CD4-positive, alpha-beta T cell treated with Interferon alpha-2 for 1 hour (primary cell): ENCODE data around the gene PGAM2.

Experiments used
- DNase-seq, 2 donors: peaks; one replicate each; pipeline ENCODE4 v3.0.0-alpha.2; 2020 to 2022

Gene PGAM2

DNA sequence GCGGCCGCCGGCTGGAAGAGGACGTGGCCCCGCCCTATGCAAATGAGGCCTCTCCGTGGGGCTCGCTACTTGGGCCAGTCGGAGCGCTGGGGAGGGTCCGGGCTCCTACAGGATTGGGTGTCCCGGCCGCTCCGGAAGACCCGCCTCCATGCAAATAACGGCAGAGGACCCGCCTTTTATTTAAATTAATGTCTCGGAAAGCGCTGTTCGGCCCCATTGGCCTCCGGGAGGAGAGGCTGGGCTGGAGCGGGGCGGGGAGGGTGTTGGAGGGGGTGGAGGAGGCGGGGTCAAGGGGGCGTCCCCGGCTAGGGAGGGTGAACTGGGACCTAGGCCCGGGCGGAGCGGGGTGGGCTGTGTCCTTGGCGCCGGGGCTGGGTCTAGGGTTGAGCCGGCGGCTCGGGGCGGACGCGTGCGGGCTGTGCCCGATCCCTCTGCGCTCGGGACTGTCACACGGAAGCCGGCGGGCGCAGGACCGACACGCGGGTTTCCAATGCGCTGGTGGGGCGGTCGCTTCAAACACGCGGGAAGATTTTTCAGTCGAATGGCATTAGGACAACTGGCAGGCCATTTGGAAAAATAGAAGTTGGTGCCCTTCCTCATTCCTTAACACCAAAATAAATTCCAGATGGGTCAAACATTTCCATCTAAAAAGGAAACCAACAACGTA is 17.3 kb upstream of the PGAM2 start:
- DNase-seq = peak; percentile 99

DNA sequence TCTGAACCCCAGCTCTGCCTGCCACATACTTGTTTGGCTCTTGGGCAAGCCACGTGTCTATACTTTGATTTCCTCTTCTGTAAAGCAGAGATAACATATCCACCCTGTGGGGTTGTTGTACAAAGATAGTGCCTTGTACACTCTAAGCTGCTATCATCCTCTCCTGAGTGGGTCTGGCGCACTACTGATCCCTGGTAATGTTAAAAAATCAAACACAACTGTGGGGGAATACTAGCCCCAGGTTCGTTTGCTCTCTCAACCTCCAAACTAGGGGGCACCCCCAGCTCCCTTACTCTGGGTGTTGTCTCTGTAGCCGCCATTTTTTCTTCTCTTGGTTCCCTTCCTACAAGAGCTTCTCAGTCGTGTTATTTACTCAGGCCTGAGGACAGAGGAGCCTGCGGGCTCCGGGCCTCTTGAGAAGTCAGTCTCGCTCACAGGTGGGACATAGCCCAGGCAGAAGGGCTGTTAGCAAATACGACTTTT is 15.9 kb upstream of the PGAM2 start:
- DNase-seq = peak in 1 of 2 donors; percentile 50

DNA sequence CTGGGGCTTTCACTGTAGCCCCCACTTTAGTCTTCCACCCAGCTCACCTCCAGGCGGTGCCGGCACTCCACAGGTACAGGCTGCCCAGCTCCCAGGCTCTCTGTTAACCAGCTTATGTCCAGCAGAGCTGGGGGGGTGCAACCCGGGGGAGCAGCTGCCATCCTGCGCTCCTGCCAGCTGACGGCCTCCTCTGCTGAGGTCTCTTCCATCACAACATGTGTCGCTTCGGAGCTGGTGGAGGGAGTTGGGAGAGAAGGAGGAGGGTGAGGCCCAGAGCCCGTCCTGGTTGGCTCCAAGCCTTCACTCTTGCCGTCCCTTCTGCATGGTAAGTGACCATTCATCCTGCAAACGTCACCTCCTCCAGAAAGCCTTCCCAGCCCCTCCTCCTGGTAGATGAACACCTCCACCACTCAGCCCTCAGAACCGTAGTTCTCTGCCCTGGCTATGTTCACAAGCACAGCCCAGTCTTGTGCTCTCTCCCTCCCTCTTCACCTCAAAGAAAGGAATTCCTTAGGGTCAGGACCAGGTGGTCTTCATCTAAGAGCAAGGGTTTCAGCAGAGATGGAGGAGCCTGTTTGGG is 15.4 kb upstream of the PGAM2 start:
- DNase-seq = no peak

DNA sequence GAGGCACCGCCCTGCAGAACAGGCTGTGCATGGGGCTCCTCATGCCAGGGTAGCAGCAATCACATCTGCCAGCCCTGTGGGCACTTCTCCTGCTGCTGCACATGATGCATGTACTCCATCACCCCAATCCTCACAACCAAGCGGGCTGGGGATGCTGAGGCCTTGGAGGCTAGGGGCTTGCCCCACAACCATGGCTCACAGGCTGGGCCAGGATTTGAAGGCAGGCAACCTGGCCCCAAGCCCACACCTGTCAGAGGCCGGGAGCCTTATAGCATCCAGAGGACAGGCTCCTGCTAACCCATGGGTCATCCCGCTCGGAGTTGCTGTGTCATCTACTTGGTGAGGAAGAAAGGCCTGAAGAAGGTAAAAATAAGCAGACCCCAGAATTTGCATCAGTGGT is 14.8 kb upstream of the PGAM2 start:
- no peak for DNase-seq

DNA sequence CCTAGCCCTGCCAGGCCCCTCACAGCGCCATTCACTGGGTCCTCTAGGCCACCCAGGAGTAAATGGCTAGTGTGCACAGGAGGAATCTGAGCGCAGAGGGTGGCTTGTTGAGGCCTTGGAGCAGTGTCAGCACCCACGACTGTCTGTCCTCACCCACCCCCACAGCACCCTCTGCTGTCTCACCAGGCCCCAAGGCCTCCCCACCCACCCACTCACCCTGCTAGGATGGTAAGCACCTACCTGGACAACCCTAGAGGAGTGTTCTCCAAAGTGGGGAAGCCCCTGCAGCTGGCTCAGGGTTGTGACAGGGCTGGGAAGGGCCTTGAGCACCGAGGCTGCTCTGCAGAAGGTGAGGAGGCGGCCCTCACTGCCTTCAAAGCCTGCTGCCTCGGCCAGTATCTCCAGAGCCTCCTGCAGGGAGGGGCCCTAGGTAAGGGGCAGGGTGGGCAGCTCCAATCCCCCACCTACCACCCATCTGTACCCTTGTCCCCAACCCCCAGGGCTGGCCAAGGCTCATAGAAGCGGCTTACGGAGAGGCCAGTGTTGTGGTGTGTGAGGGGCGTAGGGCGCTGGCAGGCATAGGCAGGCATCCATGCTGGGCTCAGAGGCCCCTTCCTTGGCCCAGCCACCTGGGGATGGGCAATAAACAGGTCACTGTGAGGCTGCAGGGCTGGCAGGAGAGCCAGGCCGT is 14.1 kb upstream of the PGAM2 start:
- DNase-seq = no peak

DNA sequence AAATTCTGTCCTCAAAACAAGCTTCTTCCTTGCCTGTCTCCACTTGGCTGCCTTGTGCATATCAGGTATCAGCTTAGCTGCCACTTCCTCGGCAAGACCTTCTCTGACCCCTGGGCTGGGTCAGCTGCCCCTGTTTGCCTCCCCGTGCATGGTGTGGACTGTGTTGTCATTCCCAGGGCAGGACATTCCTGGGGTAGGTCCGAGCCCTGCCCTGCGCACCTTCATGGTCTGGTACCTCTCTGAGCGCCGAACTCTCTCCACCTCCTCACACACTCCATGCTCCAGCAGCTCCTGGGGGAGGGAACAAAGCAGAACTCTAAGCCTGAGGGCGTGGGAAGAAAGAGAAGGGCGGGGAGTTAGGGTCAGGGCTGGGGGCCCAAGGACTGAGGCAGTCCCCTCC is 13.2 kb upstream of the PGAM2 start:
- DNase-seq = no peak

DNA sequence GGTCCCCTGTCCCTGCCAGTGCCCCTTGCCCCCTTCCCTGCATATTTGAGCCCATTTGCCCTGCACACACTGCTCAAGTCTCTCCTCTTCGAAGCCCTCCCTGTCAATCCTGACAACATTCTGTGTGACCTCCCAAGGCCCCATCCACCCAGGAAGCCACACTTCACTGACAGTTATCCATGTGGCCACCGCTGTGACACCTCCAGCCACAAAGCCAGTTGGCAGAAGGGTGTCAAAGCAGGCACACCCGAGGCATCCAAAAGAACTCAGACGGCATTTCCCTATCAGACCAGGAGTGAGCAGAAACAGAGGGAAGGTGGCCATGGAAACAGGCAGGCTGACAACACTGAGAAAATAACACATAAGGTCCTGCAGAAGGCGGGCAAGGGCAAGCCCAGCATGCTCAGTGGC is 12.3 kb upstream of the PGAM2 start:
- no peak for DNase-seq

DNA sequence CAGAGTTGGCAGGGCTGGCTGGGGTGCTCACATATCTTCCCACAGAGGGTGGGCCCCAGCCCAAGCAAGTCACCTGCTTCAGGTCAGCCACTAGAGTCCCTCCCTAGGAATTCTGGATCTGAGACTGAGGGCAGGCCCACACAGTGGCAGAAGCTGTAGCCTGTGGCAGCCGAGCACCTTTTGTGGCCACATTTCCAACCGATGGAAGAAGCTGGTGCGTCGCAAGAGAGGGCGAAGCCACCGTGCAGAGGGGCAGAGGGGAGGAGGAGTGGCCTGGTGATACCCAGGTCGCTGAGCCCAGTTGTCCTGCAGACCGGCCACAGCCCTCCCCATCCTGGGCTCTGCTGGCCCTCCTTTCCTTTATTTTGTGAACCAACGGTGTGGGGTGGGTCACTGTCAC is 11.7 kb upstream of the PGAM2 start:
- no peak for DNase-seq

DNA sequence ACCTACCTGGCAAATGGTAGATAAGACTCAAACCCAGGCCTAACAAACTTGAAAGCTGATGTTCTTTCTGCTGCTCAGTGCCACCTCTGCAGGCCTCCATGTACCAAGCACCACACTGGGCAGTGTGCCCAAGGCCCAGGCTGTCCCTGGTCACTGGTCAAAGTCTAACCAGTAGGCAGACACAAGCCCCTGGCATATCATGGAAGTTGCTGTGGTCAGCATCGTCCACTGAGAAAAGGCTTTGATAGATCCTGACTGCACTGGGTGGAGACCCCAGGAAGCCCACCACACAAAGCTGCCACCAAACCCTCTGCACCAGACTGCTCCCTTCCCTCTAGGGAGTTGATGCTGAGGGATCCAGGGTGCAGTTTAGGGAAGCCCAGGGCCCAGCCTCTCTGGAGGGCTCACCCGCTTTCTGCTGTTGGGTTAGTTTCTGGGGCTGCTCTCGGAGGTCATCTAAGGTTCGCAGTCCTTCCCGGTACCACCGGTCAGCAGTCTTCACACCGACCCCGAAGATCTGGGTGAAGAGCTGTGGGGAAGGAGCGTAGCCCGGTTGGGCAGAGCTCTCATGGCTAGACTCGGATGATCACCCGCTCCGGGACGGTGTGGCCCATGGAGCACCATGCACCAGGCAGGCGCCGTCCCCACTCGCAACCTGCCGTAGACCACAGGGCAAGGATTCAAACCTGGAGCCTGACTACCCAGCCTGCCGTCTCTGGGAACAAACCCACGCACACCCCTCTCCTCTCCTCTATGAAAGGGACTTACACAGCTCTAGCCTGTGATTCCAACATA is 10.9 kb upstream of the PGAM2 start:
- DNase-seq = no peak

DNA sequence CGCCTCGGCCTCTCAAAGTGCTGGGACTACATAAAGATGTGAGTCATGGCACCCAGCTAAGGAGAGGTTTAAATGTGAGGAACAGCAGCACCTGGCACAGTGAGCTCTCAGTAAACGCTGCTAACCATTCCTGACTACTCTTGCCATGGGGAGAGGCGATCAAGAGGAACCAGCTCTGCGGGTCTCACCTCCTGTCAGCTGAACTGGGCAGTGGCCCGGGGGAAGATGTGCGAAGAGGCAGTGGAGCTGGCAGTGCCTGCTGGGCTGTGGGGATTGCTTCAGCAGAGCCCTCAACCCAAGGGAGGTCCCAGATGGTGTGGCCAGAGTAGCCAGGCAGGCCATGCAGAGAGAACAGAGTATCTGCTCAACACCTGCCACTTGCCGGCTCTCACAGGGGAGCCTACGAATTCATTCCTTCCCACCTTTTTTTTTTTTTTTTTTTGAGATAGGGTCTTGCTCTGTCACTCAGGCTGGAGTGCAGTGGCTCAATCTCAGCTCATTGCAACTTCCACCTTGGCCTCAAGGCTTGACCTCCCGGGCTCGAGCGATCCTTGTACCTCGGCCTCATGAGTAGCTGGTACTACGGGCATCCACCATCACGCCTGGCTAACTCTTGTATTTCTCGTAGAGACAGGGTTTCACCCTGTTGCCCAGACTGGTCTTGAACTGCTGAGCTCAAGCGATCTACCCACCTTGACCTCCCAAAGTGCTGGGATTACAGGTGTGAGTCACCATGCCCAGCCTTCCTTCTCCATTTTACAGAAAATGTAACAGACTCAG is 10.1 kb upstream of the PGAM2 start:
- DNase-seq = no peak

DNA sequence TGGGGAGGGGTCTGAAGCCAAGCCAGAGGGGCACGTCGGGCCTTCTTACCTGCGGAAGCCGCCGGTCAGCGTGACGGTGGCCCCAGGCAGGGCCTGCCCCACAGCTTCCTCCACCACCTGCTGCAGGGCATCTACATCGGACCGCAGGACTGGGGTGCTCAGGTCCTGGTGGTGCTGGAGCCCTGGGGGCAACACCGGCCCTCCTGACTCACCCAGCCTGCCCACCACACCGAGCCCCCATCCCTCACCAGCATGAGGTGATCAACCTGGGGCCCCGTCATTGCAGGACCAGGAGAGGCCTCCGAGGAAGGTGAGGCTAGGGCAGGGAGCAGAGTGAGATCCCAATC is 9.0 kb upstream of the PGAM2 start:
- no peak for DNase-seq

DNA sequence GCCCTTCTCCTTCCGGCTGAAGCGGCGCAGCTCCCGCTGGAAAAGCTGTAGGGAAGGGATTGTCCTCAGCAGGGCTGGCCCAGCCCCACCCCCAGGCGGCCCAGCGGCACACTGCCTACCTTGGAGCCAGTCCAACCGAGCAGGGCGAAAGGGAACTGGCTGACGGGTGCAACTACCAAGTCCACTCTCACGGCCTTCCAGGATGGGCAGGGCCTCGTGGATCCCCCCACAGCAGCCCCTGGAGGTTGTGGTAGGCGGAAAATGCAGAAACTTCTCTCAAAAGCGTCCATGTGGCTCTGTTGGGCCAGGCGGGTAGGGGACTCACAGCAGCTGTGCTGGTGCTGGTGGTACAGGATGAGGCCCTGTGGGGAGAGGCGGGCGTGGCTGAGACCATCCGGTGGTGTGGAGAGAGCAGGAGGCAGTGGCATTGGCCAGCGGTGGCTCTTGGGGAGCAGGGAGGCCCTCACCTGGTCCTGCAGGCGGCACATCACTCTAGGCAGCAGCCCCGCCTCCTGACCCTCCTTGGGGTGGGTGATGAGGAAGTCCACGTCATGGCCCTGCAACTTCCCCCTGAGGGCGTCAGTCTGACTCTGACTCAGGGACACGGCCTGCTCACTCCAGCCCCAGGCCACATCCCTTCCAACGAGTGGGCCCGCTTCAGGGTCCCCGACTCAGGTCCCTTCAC is 8.4 kb upstream of the PGAM2 start:
- DNase-seq = peak; percentile 57 to 83

DNA sequence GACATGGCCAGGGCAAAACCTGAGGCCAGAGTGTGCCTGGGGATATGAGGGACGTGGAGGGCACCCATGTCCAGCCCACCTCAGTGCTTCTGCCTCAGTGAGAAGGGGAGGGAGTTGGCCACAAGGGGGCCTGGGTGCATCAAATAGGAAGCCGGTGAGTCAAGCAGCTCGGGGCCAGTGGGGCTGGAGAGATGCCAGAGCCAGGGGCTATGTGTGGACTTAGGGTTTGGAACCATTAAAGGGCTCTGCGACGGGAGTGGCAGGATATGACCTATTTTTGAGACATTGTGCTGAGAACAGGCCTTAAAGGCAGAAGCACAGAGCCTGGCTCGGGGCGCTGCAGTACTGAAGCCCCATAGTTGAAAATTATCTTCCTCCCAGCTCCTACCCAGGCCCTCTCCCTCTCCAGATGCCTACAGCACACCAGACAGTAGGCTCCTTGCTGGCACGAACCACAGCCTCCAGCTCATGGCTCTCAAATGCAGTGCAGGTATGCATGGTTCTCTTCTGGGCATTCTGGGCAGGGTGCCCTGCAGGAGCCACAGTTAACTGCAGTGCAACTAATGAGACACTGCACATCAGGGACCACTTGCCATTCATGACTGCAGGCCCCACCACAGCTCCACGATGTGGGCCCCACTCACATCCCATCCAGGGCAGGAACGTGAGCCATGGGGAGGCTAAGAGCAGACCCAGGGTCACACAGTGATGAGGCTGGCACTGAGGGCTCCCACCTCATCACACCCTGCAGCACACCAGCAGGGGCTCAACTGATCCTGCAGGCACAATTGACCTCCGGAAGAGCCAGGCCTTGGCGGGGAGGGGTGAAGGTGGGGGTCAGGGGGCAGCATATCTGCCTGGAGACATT is 7.2 kb upstream of the PGAM2 start:
- peak; percentile 34 to 50 for DNase-seq

DNA sequence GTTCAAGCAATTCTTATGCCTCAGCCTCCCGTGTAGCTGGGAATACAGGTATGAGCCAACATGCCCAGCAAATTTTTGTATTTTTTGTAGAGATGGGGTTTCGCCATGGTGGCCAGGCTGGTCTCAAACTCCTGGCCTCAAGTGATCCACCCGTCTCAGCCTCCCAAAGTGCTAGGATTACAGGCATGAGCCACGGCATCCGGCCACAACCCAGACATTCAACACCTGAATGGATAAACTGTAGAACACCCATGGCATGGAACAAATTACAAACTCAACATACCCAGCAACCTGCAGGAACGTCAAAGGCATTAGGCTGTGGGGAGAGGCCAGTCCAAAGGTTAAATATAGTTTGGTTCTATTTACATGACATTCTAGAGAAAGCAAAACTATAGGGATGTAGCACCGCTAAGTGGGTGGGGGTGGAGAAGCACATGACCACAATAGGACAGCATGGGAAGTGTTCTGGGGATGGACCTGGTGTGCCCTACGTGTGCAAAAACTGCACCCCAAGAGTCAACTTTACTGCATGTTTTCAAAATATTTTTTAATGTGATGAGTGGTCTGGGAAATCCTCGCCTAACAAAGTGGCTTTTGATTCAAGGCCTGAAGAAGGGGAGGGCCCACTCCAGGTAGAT is 6.5 kb upstream of the PGAM2 start:
- no peak for DNase-seq

DNA sequence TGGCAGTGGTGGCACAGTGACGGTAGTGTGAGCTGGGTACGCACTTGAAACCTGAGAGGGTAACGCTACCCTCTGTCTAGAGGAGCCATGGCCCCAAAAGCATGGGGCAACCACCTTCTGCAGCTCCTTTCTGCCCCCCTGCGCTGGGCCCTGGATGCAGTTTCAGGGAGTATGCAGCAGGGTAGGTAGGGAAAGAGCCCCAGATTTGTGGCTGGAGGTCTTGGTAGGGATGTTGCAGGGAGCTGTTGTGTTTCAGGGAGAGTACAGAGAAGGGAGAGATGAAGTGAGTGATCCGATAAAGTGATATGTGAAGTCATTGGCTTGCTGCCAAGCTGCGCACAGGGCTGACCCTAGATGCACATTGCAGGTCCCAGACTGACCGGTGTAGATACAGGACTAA is 2.7 kb upstream of the PGAM2 start:
- no peak for DNase-seq

DNA sequence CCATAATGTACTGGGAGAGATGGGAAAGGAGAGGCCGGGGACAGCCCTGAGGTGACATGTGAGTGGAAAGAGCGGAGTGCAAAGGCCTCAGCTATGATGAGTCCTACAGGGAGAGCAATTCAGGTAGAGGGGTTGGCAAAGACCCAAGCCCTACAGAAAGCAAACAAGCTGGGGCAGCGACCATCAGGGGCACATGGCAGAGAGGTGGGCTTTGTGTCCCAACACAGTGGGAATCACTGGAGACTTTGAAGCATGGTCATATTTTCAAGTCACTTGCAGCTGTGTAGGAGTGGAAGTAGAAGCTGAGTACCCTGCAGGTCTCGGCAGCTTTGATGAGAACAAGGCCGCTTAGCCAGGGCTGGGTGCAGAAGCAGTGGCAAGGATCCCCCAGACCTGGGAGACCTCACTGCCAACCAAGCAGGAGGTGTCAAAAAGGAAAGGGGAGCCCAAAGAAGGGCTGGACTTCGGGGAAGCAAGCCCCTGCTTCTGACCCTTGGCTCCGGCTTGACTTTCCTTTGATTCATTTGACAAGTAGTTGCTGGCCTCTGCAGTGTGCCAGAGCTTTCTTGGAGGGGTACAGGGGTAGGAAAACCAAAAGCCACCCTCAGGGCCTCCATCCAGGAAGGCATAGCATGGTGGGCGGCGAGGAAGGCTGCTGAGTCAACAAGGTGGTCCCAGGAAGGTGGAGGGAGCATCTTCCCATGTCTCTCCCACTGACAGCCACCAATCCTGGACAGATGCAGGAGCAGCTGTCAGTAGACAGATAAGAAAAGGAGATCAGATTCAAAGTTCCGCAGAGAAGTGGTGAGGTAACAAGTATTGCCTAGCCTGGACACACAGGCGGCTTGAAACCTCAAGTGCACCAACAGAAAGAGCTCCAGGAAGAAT is 1.9 kb upstream of the PGAM2 start:
- DNase-seq = no peak

DNA sequence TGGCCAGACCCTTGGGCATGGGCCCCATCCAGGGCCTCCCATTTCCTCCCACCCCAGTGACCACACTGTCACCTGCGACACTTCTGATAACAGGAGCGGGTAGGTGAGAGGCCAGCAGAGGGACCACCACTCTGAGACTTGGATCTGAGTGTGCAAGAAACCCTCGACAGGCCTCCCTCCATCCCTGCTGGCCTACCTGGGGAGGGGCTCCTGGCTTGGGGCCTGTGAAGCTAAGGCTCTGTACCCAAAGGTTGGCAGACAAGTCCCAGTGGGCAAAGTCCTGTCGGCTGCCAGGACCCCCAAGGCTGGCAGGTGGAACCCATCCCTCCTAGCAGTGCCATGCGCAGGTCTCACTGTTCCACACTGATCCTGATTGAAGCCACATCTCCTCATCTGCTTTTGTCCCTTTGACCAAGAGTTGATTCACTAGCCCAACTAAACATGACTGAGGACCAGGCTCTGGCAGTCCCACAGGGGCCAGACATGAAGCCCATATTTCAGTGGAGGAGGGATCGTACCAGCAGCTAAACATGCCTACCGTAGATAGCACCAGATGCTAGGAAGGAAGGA is 1.2 kb upstream of the PGAM2 start:
- no peak for DNase-seq

DNA sequence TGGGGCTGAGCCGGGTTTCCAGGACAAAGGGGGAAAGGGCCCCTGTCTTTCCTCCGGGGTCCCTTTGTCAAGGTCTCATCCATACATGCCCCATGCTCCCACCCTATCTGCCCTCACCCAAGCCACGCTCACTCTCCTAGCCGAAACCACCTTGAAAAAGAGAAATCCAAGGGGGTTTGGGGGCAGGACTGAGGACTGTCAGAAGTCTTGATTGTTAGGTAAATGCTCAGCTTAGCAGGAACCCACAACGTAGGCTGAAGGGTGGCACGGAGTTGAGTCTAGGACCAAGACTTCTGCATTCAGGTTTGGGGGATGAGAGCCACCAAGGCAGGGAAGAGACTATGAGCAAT is 719 bp upstream of the PGAM2 start:
- DNase-seq = no peak

DNA sequence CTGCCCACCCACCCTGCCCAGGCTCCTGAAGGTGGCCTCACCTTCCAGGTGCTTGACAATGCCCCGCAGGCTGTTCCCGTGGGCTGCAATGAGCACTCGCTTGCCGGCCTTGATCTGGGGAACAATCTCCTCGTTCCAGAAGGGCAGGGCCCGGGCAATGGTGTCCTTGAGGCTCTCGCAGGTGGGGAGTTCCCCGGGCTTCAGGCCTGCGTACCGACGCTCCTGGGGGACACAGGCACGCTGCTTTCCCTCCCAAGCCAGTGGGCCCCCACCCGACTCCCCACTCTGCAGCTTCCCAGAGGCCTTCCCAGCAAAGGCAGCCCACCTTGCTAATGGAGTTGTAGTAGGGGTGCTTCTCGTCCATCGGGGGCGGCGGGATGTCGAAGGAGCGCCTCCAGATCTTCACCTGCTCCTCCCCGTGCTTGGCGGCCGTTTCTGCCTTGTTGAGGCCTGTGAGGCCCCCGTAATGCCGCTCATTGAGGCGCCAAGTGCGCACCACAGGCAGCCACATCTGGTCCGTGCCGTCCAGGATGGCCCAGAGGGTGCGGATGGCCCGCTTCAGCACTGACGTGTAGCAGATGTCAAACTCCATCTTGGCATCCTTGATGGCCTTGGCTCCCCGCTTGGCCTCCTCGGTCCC is 456 bp downstream of the PGAM2 start:
- DNase-seq = no peak
